HepG2 (cell line): ENCODE measurements around the gene GPC6. TPM values are rescaled to one million over a fixed set of nuclear protein-coding genes. Genes with fewer than 3 reads are reported as not detected.
A peak's percentile ranks its signal among the peaks of the same experiment; 100 is the strongest.

ENCODE experiments used
- CHD2 ChIP-seq: IDR thresholded peaks from 2 replicates; pipeline ENCODE4 v1.6.1; 2011; ENCODE audit warnings: low read depth, low read length, improper control_type of control experiment
- PAX8 ChIP-seq: sonication (generic); formaldehyde crosslinking; IDR thresholded peaks from 2 replicates; pipeline ENCODE4 v1.8.0; 2022; ENCODE audit warnings: mild to moderate bottlenecking, missing genetic modification reagents, borderline replicate concordance
- PRPF4 ChIP-seq: fragments of 200-400 bp; formaldehyde crosslinking; IDR thresholded peaks from 2 replicates; pipeline ENCODE4 v1.6.1; 2016; ENCODE audit warnings: low read length, low read depth; ENCODE audit not compliant: poor library complexity, severe bottlenecking
- REXO4 ChIP-seq: sonication (generic); formaldehyde crosslinking; IDR thresholded peaks from 2 replicates; pipeline ENCODE4 v1.8.0; 2022; ENCODE audit warnings: missing genetic modification reagents, mild to moderate bottlenecking, borderline replicate concordance
- SALL2 ChIP-seq: sonication (generic); formaldehyde crosslinking; IDR thresholded peaks from 2 replicates; pipeline ENCODE4 v1.8.1; 2023; ENCODE audit warnings: mild to moderate bottlenecking, missing genetic modification reagents, inconsistent platforms
- SIX4 ChIP-seq: sonication (generic); formaldehyde crosslinking; IDR thresholded peaks from 2 replicates; pipeline ENCODE4 v1.4.0; 2020; ENCODE audit warnings: missing genetic modification reagents
- SPEN ChIP-seq: sonication (generic); formaldehyde crosslinking; IDR thresholded peaks from 2 replicates; pipeline ENCODE4 v1.5.1; 2020; ENCODE audit warnings: low read depth, mild to moderate bottlenecking, missing genetic modification reagents
- TAF15 ChIP-seq: fragments of 200-400 bp; formaldehyde crosslinking; IDR thresholded peaks from one replicate; pipeline ENCODE4 v1.6.1; 2018; ENCODE audit warnings: mild to moderate bottlenecking, low read depth, low read length; ENCODE audit not compliant: poor library complexity, severe bottlenecking
- TBL1XR1 ChIP-seq: fragments of 150-350 bp; IDR thresholded peaks from 2 replicates; pipeline ENCODE4 v1.6.1; 2014; ENCODE audit warnings: borderline replicate concordance, low read length; ENCODE audit not compliant: partially characterized antibody
- YEATS4 ChIP-seq: sonication (generic); formaldehyde crosslinking; IDR thresholded peaks from 2 replicates; pipeline ENCODE4 v1.4.0; 2020; ENCODE audit warnings: missing genetic modification reagents, borderline replicate concordance
- YY1 ChIP-seq: IDR thresholded peaks from 2 replicates; pipeline ENCODE4 v1.6.1; 2011; ENCODE audit warnings: low read length, low read depth, moderate library complexity, mild to moderate bottlenecking; ENCODE audit not compliant: insufficient read depth, insufficient replicate concordance
- ZBTB1 ChIP-seq: sonication (generic); formaldehyde crosslinking; IDR thresholded peaks from 2 replicates; pipeline ENCODE4 v1.4.0; 2020; ENCODE audit warnings: missing genetic modification reagents, borderline replicate concordance
- ZC3H13 ChIP-seq: sonication (generic); formaldehyde crosslinking; IDR thresholded peaks from 2 replicates; pipeline ENCODE4 v1.8.1; 2023; ENCODE audit warnings: mild to moderate bottlenecking, missing genetic modification reagents, moderate library complexity
- ZNF143 ChIP-seq: sonication (generic); formaldehyde crosslinking; IDR thresholded peaks from 2 replicates; pipeline ENCODE4 v1.4.0; 2020; ENCODE audit warnings: missing genetic modification reagents
- ZNF264 ChIP-seq: sonication (generic); formaldehyde crosslinking; IDR thresholded peaks from 2 replicates; pipeline ENCODE4 v1.4.0; 2020; ENCODE audit warnings: missing genetic modification reagents
- ZNF672 ChIP-seq: sonication (generic); formaldehyde crosslinking; IDR thresholded peaks from 2 replicates; pipeline ENCODE4 v1.8.1; 2022; ENCODE audit warnings: missing genetic modification reagents
- ZNF737 ChIP-seq: sonication (generic); formaldehyde crosslinking; IDR thresholded peaks from 2 replicates; pipeline ENCODE4 v1.5.0; 2020; ENCODE audit warnings: missing genetic modification reagents, mild to moderate bottlenecking, borderline replicate concordance
- ZNF781 ChIP-seq: sonication (generic); formaldehyde crosslinking; IDR thresholded peaks from 2 replicates; pipeline ENCODE4 v1.5.1; 2020; ENCODE audit warnings: borderline replicate concordance, mild to moderate bottlenecking, missing genetic modification reagents; ENCODE audit errors: not compliant biosample characterization
- polyA plus RNA-seq, 8 experiments: library from polyadenylated mRNA; depleted of rRNA in 3 of 8; stranded (reverse) in 7 of 8; unstranded in 1 of 8; fragments of >200 nt; fragmentation: Illumina TruSeq in 4 of 8; extraction: Trizol in 4 of 8; gene quantifications; 2 replicates each; pipeline versions ENCODE4 v1.2.1 to v1.2.3, GENCODE V29; 2011 to 2016; ENCODE audit warnings: low read depth in 4 of 8, missing spikeins in 1 of 8, mixed read lengths in 1 of 8; ENCODE audit not compliant: insufficient read depth in 1 of 8
- total RNA-seq, 5 experiments: library from RNA; depleted of rRNA; stranded (reverse); fragments of >200 nt; fragmentation: Illumina TruSeq; extraction: Trizol; gene quantifications; 2 replicates each; pipeline ENCODE4 v1.2.3, GENCODE V29; 2016; ENCODE audit warnings: low read depth in 1 of 5
- TF ChIP-seq, protein P1 (sequence below): sonication (generic); formaldehyde crosslinking; IDR thresholded peaks from 2 replicates; pipeline ENCODE4 v1.8.1; 2023; ENCODE audit warnings: mild to moderate bottlenecking, missing genetic modification reagents
- TF ChIP-seq, protein P2 (sequence below): sonication (generic); formaldehyde crosslinking; IDR thresholded peaks from 2 replicates; pipeline ENCODE4 v1.9.0; 2021; ENCODE audit warnings: missing genetic modification reagents, borderline replicate concordance
- TF ChIP-seq, protein P3 (sequence below): conservative IDR thresholded peaks from 2 replicates; pipeline ENCODE4 v1.6.1; 2018; ENCODE audit warnings: missing genetic modification reagents
- TF ChIP-seq, protein P4 (sequence below): sonication (generic); formaldehyde crosslinking; IDR thresholded peaks from 2 replicates; pipeline ENCODE4 v1.5.0; 2020; ENCODE audit warnings: missing genetic modification reagents
- TF ChIP-seq, protein P5 (sequence below): sonication (generic); formaldehyde crosslinking; IDR thresholded peaks from 2 replicates; pipeline ENCODE4 v1.5.1; 2020; ENCODE audit warnings: missing genetic modification reagents, mild to moderate bottlenecking, borderline replicate concordance

The GPC6 gene
- total and polyA plus RNA-seq, 2 of the 13 experiments (the other 11 are each of a cell fraction or from before 2014, with no cell fraction given) = 24.5 to 33.9 TPM

DNA sequence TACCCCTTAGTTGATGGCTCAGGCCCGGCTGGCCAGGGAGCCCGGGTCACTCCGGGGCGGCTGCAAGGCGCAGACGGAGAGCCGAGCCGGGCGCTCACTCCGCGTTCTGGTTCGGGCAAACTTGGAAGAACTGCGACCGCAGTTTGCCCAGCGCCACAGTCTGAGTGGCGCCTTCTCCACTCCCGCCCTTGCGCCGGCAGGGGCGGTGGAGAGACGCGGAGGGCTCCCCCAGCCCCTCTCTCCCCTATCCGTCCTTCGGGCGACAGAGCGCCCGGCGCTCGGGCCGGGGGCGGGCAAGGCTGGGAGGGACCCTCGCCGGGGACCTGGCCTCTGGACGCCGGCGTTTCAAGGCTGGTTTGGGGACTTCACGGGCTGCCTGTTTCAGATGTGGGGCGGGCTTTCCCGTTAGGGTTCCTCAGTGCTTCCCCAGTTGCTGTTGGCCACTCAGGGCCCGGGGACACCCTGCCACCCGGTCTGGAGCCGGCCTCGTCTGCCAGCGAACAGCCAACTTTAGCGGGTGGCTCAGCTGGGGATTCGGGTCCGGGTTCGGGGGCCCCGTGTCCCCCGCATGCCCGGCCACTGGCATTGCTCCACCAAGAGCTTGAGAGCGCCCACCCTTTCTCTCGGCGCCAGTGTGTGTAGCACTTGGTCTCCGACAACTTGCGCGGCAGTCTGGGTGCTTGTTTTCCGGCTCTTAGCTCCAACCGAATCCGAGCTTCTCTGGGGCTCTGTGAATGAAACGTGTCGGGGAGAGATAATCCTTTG, 1.5 kb downstream of the GPC6 start (continued):
- TF ChIP-seq, protein P1, sequence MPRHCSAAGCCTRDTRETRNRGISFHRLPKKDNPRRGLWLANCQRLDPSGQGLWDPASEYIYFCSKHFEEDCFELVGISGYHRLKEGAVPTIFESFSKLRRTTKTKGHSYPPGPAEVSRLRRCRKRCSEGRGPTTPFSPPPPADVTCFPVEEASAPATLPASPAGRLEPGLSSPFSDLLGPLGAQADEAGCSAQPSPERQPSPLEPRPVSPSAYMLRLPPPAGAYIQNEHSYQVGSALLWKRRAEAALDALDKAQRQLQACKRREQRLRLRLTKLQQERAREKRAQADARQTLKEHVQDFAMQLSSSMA (CRISPR knock-in tag) = no peak
- peak; percentile 26; the same call in 1 of the 2 replicates for TF ChIP-seq YEATS4
- no peak for TF ChIP-seq SALL2 (CRISPR knock-in tag)
- no peak for TF ChIP-seq SIX4 (CRISPR knock-in tag)
- no peak for TF ChIP-seq TBL1XR1
- no peak for TF ChIP-seq ZC3H13 (CRISPR knock-in tag)
- TF ChIP-seq, protein P2, sequence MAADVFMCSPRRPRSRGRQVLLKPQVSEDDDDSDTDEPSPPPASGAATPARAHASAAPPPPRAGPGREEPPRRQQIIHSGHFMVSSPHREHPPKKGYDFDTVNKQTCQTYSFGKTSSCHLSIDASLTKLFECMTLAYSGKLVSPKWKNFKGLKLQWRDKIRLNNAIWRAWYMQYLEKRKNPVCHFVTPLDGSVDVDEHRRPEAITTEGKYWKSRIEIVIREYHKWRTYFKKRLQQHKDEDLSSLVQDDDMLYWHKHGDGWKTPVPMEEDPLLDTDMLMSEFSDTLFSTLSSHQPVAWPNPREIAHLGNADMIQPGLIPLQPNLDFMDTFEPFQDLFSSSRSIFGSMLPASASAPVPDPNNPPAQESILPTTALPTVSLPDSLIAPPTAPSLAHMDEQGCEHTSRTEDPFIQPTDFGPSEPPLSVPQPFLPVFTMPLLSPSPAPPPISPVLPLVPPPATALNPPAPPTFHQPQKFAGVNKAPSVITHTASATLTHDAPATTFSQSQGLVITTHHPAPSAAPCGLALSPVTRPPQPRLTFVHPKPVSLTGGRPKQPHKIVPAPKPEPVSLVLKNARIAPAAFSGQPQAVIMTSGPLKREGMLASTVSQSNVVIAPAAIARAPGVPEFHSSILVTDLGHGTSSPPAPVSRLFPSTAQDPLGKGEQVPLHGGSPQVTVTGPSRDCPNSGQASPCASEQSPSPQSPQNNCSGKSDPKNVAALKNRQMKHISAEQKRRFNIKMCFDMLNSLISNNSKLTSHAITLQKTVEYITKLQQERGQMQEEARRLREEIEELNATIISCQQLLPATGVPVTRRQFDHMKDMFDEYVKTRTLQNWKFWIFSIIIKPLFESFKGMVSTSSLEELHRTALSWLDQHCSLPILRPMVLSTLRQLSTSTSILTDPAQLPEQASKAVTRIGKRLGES (CRISPR knock-in tag) = no peak
- TF ChIP-seq, protein P3, sequence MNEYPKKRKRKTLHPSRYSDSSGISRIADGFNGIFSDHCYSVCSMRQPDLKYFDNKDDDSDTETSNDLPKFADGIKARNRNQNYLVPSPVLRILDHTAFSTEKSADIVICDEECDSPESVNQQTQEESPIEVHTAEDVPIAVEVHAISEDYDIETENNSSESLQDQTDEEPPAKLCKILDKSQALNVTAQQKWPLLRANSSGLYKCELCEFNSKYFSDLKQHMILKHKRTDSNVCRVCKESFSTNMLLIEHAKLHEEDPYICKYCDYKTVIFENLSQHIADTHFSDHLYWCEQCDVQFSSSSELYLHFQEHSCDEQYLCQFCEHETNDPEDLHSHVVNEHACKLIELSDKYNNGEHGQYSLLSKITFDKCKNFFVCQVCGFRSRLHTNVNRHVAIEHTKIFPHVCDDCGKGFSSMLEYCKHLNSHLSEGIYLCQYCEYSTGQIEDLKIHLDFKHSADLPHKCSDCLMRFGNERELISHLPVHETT (CRISPR knock-in tag) = no peak
- no peak for TF ChIP-seq CHD2
- no peak for TF ChIP-seq ZBTB1
- TF ChIP-seq REXO4 (CRISPR knock-in tag) = no peak
- TF ChIP-seq SPEN = no peak; the same call in 1 of the 2 replicates
- no peak for TF ChIP-seq ZNF264
- TF ChIP-seq ZNF143 (CRISPR knock-in tag) = peak; percentile 38
- TF ChIP-seq, protein P4, sequence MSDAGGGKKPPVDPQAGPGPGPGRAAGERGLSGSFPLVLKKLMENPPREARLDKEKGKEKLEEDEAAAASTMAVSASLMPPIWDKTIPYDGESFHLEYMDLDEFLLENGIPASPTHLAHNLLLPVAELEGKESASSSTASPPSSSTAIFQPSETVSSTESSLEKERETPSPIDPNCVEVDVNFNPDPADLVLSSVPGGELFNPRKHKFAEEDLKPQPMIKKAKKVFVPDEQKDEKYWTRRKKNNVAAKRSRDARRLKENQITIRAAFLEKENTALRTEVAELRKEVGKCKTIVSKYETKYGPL (CRISPR knock-in tag) = no peak
- TF ChIP-seq, protein P5, sequence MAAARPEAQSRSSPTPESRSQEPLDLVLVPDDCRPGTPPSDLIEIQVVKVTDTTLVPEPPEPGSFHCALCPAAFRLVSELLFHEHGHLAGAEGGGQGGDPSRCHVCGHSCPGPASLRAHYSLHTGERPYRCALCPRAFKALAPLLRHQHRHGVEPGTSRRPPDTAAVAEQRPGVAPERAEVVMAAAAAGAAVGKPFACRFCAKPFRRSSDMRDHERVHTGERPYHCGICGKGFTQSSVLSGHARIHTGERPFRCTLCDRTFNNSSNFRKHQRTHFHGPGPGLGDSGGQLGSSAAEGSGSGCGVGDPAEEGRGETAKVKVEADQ (CRISPR knock-in tag) = no peak; the same call in 1 of the 2 replicates
- peak; percentile 38 for TF ChIP-seq YY1
- no peak for TF ChIP-seq ZNF781 (CRISPR knock-in tag)
- TF ChIP-seq ZNF737 = 0 out of 2 replicates have a peak, but pooled peaks have one; percentile 43
- no peak for TF ChIP-seq PAX8 (CRISPR knock-in tag)
- no peak for TF ChIP-seq TAF15
- TF ChIP-seq ZNF672 (CRISPR knock-in tag) = no peak
- no peak for TF ChIP-seq PRPF4
